Measurements from ENCODE around the gene NPAS4. TPM values are rescaled to one million over a fixed set of nuclear protein-coding genes. Genes with fewer than 3 reads are reported as not detected.

NPAS4 gene
- total and polyA plus RNA-seq, 9 of the 15 experiments (the other 6 are each of a cell fraction or from before 2014, with no cell fraction given) = not detected

GRCh38 chr11:66466225-66467033, 45.6 kb downstream of the NPAS4 start, which contains the start of gene PELI3 (continued):
- no peak for TF ChIP-seq THRB (CRISPR knock-in tag; conservative IDR thresholded peaks at IDR 0.05)
- no peak for TF ChIP-seq MECOM (CRISPR knock-in tag; IDR thresholded peaks at IDR 0.05)
- no peak for TF ChIP-seq ZNF586 (CRISPR knock-in tag; conservative IDR thresholded peaks at IDR 0.05)
- no peak for TF ChIP-seq ADNP (tag; IDR thresholded peaks at IDR 0.05)
- no peak for TF ChIP-seq RFX5 (IDR thresholded peaks at IDR 0.05; ENCODE audit: low read depth, low read length)
- no peak for TF ChIP-seq RBM34 (IDR thresholded peaks at IDR 0.05; ENCODE audit: borderline replicate concordance, insufficient read depth, low read length)
- TF ChIP-seq ZBTB33 (CRISPR knock-in tag; IDR thresholded peaks at IDR 0.05) = no peak
- TF ChIP-seq SRF (CRISPR knock-in tag; IDR thresholded peaks at IDR 0.05) = no peak
- TF ChIP-seq ZFP36 (IDR thresholded peaks at IDR 0.05; ENCODE audit: low read depth, low read length, partially characterized antibody) = no peak
- TF ChIP-seq CBFA2T3 (IDR thresholded peaks at IDR 0.05) = no peak
- no peak for TF ChIP-seq ZNF212 (CRISPR knock-in tag; IDR thresholded peaks at IDR 0.05)
- no peak for TF ChIP-seq NFYB (IDR thresholded peaks at IDR 0.05; ENCODE audit: extremely low read depth, insufficient read length)
- no peak for TF ChIP-seq ZNF263 (CRISPR knock-in tag; IDR thresholded peaks at IDR 0.05; ENCODE audit: borderline replicate concordance)
- peak; percentile 2 for TF ChIP-seq CTCFL (IDR thresholded peaks at IDR 0.05; ENCODE audit: borderline replicate concordance, insufficient read depth, low read depth, low read length, poor library complexity, severe bottlenecking)
- 0 out of 2 replicates have a peak, but pooled peaks have one; percentile 24 for TF ChIP-seq SAFB (IDR thresholded peaks at IDR 0.05; ENCODE audit: borderline replicate concordance, low read depth, low read length)
- TF ChIP-seq KDM2B (CRISPR knock-in tag; IDR thresholded peaks at IDR 0.05) = no peak
- 0 out of 2 replicates have a peak, but pooled peaks have one; percentile 43 for TF ChIP-seq EGR1 (conservative IDR thresholded peaks at IDR 0.05)
- no peak for TF ChIP-seq ZNF124 (CRISPR knock-in tag; IDR thresholded peaks at IDR 0.05)
- no peak for TF ChIP-seq ETV5 (CRISPR knock-in tag; IDR thresholded peaks at IDR 0.05; ENCODE audit: low read depth)
- no peak for TF ChIP-seq ZNF740 (CRISPR knock-in tag; IDR thresholded peaks at IDR 0.05)
- peak in 1 of 2 experiments; percentile 70; a peak in 1 of 4 replicates for TF ChIP-seq ZNF740 (tag; IDR thresholded peaks at IDR 0.05)
- TF ChIP-seq FOXJ2 (tag; IDR thresholded peaks at IDR 0.05) = no peak
